ENCODE measurements around the gene XIRP1. TPM values are rescaled to one million over a fixed set of nuclear protein-coding genes. Genes with fewer than 3 reads are reported as not detected.
"Not testable (repeated sequence)": the region's sequence is repeated elsewhere in the genome, so short reads cannot be mapped to it uniquely, and the experiment has no call there.

The XIRP1 gene, protein sequence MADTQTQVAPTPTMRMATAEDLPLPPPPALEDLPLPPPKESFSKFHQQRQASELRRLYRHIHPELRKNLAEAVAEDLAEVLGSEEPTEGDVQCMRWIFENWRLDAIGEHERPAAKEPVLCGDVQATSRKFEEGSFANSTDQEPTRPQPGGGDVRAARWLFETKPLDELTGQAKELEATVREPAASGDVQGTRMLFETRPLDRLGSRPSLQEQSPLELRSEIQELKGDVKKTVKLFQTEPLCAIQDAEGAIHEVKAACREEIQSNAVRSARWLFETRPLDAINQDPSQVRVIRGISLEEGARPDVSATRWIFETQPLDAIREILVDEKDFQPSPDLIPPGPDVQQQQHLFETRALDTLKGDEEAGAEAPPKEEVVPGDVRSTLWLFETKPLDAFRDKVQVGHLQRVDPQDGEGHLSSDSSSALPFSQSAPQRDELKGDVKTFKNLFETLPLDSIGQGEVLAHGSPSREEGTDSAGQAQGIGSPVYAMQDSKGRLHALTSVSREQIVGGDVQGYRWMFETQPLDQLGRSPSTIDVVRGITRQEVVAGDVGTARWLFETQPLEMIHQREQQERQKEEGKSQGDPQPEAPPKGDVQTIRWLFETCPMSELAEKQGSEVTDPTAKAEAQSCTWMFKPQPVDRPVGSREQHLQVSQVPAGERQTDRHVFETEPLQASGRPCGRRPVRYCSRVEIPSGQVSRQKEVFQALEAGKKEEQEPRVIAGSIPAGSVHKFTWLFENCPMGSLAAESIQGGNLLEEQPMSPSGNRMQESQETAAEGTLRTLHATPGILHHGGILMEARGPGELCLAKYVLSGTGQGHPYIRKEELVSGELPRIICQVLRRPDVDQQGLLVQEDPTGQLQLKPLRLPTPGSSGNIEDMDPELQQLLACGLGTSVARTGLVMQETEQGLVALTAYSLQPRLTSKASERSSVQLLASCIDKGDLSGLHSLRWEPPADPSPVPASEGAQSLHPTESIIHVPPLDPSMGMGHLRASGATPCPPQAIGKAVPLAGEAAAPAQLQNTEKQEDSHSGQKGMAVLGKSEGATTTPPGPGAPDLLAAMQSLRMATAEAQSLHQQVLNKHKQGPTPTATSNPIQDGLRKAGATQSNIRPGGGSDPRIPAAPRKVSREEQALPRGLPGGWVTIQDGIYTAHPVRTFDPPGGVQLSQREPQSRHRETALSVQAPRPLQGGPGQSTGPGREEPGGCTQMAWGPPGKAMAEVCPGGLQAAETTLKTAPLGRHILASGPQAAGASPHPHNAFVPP (N-terminal part only)
- not detected in 2 replicates for total RNA-seq

GRCh38 chr3:39192490-39193092, at the start of gene XIRP1:
TSS of gene XIRP1 (minus strand) at chr3:39192595. CDS start at chr3:39189445, 3,150 bp downstream.
- DNase-seq (ENCODE audit: low read depth, low spot score): no peak

DNA sequence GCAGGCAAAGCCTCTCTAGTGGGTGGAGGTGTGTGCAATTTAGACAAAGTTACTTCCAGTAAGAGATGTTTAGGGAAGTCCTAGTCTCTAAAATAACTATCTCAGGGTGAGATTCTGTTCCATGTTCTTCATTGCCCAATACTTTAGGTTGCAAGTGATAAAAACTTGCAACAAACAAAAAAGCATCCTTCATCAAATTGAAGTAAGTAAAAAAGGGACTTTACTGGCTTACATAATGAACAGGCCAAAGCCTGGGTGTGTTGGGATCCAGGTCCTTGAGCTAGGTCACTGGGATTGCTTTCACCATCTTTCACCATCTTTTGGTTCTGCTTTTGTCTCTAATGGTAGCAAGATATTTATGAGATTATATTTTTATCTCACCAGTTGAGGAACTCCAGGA, 49.2 kb upstream of the XIRP1 start:
- DNase-seq (ENCODE audit: low read depth, low spot score): no peak

GRCh38 chr3:39237027-39237426, 44.6 kb upstream of the XIRP1 start:
- DNase-seq (ENCODE audit: low read depth, low spot score): no peak

DNA sequence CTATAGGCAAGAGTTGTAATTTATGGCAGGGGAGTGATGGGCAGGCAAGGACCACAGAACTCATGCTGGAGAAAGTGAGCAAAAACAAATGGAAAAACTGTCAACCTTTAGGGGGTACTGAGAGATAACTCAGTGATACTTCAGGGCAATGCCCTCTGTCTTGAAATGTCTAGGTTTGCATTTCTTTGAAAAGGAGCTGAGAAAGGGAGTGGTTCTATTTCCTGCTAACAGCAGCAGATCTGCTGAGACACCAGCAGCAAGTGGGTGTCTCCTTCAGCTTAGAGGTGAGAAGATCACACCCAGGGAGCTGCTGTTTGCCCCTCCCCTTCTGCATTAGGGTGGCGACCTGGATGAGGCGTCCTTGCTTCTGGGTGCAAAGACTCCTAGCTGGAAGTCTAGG, 42.3 kb upstream of the XIRP1 start:
- DNase-seq (ENCODE audit: low read depth, low spot score): no peak

- DNase-seq (ENCODE audit: low read depth, low spot score): no peak
Observed at GRCh38 chr3:39232859-39233258, 40.5 kb upstream of the XIRP1 start.

DNA sequence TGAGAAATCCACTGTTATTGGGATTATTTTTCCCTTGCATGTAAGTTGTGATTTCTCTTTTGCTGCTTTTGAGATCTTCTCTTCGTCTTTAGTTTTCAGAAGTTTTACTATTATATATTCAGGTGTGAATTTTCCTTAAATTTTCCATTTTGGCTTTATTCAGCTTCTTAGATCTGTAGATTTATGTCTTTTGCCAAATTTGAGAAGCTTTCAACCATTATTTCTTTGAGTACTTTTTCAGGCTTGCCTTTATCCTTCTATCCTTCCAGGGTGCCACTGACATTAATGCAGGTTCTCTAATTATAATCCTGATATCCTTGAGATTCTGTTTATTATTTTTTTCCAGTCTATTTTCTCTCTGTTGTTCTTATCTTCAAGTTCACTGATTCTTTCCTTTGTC, 38.1 kb upstream of the XIRP1 start:
- no peak for DNase-seq (ENCODE audit: low read depth, low spot score)

DNA sequence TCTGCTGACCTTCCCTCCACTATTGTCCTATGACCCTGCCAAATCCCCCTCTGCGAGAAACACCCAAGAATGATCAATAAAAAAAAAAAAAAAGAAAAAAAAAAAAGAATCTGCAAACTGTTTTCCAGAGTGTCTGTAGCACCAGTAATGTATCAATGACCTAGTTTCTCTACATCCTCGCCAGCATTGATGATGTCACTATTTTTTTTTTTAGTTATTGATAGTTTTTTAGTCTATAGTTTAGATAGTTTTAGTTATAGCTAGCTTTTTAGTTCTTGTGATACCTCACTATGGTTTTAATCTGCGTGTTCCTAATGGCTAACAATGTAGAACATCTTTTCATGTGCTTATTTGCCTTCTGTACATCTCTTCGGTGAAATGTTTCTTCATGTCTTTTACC, 36.1 kb upstream of the XIRP1 start:
- DNase-seq (ENCODE audit: low read depth, low spot score): no peak

GRCh38 chr3:39227596-39227995, 35.2 kb upstream of the XIRP1 start:
- not testable (repeated sequence) for DNase-seq (ENCODE audit: low read depth, low spot score)

GRCh38 chr3:39226106-39226741, 33.8 kb upstream of the XIRP1 start:
- DNase-seq (ENCODE audit: low read depth, low spot score): no peak

DNA sequence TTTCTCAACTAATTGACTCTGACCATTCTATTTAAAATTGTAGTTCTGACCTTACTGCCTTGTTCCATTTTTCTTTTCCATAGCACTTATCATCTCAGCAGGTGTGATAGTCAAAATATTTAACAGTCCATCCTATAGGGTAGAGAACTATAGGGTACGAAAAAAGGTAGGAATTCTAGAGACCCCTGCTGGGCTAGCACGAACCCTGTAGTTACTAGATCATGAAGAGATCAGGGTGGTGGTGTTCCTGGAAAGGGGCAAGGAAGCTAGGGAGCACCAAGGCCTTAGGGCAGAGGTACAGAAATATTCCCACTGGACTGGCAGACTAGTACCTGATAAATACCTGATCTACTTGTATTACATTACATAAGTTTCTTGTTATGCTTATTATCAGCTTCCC, 31.9 kb upstream of the XIRP1 start:
- DNase-seq (ENCODE audit: low read depth, low spot score): no peak

DNA sequence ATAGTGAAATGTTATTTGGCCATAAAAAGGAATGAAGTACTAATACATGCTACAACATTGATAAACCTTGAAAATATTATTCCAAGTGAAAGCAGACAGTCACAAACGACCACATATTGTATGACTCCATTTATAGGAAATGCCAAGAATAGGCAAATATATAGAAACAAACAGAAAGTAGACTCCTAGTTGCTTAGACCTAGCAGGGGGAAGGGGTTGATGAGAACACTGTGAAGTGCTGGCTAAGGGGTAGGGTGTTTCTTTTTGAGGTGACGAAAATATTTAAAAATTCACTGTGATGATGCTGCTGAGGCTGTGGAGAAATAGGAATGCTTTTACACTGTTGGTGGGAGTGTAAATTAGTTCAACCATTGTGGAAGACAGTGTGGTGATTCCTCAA, 30.5 kb upstream of the XIRP1 start:
- DNase-seq (ENCODE audit: low read depth, low spot score): no peak

DNA sequence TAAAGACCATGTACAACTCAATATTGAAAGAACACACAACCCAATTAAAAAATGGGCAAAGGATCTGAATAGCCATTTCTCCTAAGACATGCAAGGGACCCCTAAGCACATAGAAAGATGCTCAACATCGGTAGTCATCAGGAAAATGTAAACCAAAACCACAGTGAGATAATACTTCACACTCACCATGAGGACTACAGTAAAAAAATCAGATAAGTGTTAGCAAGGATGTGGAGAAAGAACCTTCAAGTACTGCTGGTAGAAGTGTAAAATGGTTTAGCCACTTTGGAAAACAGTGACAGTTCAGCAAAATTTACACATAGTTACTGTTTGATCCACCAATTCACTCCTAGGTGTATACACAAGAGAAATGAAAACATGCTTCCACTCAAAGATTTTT, 30.1 kb upstream of the XIRP1 start:
- DNase-seq (ENCODE audit: low read depth, low spot score): no peak

- DNase-seq (ENCODE audit: low read depth, low spot score): no peak
Observed at GRCh38 chr3:39221141-39221530, 28.7 kb upstream of the XIRP1 start.

DNA sequence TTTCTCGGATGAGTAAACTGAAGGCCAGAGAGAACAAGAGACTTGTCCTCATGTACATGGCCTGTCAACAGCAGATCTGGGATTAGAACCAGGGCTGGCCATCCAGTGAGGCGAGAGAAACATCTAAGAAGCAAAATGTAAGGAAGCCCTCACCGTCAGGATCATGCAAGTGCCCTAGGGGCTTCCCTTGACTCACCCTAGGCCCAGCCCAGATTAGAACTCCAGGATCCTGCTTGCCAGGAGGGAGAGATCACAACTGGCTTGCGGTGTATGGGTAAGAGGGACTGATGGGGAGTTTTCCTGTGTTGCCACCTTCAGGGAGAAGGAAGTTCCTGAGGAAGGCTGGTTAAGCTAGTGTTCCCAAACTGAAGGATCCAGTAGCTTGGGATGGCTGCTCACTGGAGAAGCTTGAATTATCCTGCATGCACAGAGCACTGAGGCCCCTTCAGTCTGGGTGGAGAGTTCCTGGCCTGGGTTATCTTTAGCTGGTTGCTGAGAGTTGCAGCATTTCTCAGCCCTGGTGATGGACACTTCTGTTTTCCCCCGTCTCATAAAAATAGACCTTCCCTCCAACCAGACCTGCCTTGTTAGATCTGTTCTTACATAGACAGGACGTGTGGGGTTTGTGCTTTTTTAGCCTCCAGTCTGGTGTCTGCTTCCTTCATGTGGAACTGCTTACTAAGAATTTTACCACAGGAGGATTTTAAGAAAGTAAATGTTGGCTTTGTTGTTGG, 28.2 kb upstream of the XIRP1 start:
- DNase-seq (ENCODE audit: low read depth, low spot score): no peak

DNA sequence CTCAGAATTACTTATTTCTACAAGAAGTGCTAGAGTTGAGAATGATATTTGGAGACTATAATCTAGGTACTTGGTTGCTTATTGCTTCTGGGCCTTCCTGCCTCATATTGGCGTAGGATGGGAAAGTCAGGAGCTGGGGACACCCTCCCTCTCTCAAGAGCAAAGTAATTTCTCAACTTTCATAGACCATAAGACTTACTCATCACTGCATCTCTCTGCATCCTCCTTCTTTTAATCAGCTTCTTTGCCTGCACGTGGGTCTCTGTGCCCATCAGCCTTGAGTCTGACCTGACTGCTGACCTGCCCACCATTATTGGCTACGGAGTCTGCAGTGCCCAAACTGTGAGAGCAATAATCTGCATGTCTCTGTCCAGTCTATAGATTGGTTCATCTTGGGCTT, 27.3 kb upstream of the XIRP1 start:
- no peak for DNase-seq (ENCODE audit: low read depth, low spot score)

- no peak for DNase-seq (ENCODE audit: low read depth, low spot score)
Observed at GRCh38 chr3:39216176-39216790, 23.9 kb upstream of the XIRP1 start.

DNA sequence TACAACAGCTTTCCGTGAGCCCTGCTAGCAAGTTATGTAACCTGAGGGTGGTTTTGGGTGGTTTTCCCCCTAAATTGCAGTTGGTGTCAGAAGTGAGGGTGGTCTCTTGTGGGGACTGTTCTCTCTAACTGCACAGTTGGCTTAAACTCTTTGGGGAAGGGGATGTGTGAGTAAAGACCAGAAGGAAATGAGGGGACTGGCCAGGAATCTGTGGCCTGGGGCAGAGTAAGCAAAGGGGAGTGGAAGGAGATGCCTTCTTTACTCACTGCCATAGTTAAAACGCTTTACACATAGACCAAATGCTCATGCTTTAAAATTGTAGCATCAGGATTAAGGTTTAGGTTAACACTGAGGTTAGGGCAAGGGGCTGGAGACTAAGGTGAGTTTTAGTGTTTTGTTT, 21.2 kb upstream of the XIRP1 start:
- DNase-seq (ENCODE audit: low read depth, low spot score): no peak

GRCh38 chr3:39212665-39213064, 20.3 kb upstream of the XIRP1 start:
- DNase-seq (ENCODE audit: low read depth, low spot score): no peak

DNA sequence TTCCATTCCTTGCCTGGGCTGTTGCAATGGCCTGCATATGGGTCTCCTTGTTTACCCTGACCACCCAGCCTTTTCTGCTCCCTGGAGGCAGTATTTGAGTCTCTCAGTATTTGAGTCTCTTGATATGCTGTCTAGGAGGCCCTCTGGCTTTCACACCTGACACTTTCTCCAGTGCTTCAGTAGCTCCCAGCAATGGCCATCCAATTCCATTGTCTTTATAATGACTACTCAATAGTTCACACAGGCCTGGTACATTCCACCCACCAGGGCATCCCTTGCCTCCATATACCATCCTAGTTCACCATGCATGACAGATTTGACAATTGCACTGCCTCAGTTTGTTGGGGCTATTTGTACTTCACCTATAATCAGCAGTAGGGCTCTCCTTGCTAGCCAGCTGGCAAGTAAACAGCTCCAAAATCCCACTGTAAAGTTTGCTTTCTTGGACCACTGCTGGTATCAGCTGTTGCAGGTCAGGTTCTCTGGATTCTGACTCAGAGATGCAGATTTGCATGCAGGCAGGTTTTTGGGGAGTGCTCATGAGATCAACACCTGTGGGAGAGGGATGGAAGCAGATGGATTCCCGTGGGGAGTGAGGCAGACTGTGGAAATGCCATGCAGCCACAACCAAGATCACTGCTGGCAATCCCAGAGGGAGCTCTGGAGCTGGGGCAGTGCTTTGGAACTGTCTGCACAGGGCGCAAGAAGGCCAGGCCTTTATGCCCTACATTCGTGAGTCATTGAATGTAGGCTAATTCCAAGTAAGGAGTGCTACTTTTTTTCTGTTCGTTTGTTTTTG, 19.1 kb upstream of the XIRP1 start:
- no peak for DNase-seq (ENCODE audit: low read depth, low spot score)

Data from pulmonary artery endothelial cell (primary cell).